ENCODE measurements around the gene MFSD2B.

Gene MFSD2B

DNA sequence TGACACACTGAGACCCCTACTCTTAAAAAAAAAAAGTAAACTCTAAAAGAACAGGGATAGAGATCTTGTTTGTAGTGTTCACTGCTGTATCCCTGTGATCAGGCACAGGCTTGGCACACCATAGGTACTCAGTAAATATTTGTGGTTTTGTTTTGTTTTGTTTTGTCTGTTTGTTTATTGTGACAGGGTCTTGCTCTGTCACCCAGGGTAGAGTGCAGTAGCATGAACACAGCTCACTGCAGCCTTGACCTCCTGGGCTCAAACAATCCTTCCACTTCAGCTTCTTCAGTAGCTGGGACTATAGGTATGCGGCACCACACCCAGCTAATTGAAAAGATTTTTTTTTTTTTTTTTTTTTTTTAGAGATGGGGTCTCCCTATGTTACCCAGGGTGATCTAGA, 43.1 kb downstream of the MFSD2B start:
- no peak for DNase-seq

GRCh38 chr2:24054366-24055010, 44.6 kb downstream of the MFSD2B start:
- DNase-seq: no peak

GRCh38 chr2:24055750-24056149, 45.9 kb downstream of the MFSD2B start:
- DNase-seq: no peak

- no peak for DNase-seq
These were observed 48.8 kb downstream of the MFSD2B start for GRCh38 chr2:24058564-24059271.

DNA sequence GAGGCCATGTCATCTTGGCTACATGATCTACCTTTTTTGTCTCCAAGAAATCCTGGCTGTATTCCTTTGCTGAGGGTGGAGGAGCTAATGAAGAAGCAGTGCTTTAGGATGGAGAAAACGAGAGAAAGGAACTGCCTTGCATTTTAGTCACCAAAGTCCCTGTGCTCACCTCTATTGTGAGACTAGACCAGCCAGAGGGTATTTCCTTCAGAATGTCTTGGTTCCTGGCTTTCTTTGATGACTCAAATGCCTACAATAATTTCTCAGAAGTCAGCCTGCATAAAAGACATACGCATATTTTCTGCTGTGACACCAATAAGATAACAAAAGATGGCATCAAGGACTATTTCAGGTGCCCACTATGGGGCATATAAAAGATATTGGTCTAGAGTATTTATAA, 55.5 kb downstream of the MFSD2B start:
- DNase-seq: no peak

DNA sequence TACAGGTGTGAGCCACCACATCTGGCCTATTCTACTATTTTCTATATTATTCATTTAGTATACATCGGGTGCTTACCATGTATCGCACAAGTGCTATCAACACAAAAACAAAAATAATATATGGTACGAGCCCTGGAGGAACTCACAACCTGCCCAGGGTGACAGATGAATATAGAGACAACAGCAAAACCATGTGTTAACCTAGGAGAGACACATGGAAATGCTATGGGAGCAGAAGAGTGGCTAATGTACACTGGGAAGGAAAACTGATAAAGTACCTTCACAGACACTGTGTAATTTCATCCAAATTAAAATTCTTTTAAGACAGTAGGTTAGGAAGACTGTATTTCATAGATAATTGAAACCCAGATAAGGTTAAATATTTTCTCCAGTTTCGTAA, 62.4 kb downstream of the MFSD2B start:
- DNase-seq: no peak

DNA sequence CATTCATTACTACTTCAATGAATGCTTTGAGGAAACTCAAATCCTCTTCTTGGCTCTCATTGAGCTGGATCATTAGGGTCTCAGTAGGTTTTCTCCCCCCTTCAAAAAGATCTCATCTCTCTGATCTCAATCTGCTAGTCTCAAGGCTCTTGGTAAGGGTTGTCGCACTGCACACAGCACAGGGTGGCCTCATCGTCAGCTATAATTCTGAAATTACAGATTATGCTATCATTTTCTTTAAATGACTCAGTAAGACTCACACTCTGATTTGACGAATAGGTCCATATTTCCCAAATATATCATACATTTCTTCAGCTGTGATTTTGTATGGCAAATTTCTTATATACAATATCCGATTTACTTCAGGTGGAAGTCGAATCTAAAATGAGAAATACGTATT, 63.9 kb downstream of the MFSD2B start:
- DNase-seq: no peak

- DNase-seq: no peak
These were observed 65.4 kb downstream of the MFSD2B start for GRCh38 chr2:24075259-24075658.
